Stromal cell of bone marrow (primary cell): ENCODE data around the gene NEO1.
"Not testable (repeated sequence)": the region's sequence is repeated elsewhere in the genome, so short reads cannot be mapped to it uniquely, and the experiment has no call there.

Source experiments
- DNase-seq: peaks from one replicate; pipeline ENCODE4 v3.0.0-alpha.2; 2012; ENCODE audit warnings: low read depth

The NEO1 gene

DNA sequence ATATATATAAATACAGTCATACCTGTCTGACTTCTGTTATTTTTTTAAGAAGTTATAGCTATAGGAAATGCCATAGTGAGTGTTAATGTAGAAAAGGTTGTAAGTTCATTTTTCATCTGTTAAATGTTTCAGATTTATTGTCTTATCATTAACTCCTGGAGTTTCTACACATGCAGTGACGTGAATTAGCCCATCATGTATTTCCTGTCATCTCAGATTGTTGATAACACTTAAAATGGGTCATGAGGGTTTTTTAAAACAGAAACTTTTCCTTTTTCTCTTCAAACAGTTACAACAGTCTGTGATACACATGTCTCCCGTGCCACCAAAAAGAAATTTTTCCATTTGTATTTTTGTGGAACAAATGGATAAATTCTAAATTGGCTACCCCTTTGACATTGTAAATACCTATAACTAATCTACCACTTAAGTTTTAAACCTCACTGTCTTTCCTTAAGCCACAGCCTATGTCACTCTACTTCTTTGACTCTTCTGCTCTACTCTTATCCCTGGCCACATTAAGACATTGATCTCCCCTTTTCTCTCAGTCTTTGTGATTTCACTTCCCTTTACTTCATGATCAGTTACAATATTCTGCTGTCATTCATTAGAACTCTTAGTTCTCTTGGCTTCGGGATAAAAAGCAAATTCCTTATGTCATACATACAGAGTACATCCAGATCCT, 89.1 kb downstream of the NEO1 start:
- DNase-seq = no peak

DNA sequence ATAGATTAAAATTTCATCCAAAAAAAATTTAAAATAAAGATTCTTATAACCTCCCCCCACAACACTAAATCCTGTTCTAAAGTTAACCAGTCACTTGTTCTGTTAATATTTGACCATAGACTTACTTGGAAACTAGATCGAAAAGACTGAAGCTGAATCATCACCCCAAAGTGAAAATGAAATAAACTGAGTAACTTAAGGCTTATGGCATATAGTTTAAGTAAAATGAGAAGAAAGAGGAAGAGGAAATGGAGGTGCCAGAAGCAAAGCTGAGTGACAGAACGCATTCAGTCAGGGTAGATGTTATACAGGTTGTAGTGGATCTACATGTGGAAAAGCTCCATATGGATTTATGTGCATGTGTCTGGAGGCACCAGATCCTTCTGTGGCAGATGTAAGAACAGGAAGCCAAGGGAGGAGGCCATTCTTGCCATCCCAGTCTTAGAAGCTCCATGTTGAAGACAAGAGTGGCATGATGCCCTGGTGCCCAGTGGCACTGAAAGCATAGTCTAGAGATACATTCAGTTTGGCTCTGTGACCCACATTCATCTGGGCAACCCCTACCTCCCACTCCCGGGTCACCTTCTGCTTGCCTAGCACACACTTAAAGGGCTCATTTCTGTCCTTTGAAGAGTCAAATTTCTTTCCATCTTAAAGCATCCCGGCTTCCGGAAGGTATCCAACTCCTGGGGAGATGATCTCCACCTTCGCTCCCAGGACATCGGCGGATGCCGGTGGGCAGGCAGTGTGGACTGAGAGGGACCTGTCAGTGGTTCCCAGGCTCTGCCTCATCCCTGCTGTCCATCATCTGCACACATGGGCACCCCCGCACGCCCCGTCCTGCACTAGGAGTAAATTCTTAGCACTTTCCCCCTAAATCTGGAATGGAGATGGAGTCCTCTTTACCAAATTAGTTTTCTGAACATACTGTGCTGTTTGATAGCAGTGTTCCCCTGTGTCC, 90.8 kb downstream of the NEO1 start:
- DNase-seq = no peak

DNA sequence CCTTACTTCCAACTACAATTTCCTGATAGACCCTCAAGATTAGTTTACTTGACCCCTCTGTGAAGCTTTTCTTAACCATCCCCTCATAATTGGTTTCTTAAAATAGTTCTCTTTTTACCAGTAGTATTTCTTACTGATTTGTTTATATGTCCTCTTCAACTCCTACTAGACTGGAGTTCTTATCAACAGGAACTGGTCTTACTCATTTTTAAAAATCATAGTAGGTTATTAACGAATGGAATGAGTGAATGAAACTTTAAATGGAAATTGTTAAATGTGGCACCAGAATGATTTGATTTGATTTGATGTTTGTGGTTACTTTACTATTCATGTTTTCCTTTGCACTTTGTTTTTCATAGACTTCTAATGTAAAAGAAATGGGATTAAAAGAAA, 91.5 kb downstream of the NEO1 start:
- DNase-seq = no peak

DNA sequence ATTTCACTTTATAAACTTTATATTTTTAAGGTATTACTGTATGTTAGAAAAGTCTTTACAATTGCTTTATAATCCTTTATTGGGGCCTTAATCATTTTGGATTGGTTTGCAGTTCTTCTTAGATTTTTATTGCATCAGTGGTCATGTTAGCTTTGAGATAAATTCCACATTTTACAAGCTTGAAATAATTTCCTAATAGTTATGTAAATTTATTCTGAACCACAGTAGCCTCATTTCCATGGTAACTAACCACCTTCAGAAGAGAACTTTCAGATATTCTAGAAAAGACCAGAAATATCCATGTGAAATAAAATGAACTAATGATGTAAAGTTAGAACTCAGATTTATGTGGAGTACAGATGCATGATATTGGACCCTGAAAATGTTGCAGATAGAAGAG, 94.2 kb downstream of the NEO1 start:
- DNase-seq = no peak

DNA sequence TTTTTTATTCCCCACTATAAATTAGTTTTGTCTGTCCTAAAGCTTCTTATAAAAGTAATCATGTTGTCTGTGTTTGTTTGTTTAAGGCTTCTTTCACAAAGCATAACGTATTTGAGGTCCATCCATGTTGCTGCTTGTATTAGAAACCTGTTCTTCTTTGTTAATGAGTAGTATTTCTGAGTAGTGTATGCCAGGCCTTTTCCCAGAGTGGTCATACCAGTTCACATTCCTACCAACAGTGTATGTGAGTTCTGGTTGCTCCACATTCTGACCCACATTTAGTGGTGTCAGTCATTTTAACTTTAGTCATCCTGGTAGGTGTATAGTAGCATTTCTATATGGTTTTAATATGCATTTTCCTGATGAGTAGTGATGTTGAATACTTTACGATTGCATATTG, 98.6 kb downstream of the NEO1 start:
- DNase-seq = no peak

DNA sequence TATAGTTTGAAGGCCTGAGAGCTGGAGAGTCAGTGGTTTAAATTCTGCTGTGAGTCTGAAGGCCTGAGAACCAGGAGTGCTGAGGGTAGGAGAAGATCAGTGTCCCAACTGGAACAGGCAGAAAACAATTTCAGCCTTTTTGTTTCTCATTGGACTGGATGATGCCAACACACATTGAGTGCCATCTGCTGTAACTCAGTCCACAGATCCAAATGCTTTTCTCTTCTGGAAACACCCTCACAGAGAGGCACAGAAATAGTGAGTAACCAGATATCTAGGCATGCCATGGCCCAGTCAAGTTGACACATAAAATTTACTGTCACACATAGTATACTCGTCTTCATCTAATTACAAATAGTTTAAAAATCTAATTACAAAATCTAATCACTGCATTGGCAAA, 100.8 kb downstream of the NEO1 start:
- no peak for DNase-seq

DNA sequence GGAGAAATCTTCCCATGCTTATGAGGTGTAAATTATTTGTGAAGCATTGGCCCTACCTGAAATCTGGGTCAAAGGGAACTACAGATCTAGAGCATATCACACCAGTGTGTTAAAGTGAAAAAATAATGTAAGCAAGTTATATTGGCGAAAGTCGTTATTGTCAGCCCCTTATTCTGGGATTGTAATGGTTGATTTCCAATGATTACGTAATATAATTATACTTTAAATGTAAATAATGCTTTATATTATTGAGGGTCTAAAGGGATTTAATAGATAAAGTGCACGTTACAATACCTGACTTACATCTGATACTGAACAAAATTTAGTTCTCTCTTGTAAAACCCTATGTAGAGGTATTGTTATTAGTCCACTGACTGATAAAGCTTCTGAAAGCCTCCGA, 101.2 kb downstream of the NEO1 start:
- no peak for DNase-seq

DNA sequence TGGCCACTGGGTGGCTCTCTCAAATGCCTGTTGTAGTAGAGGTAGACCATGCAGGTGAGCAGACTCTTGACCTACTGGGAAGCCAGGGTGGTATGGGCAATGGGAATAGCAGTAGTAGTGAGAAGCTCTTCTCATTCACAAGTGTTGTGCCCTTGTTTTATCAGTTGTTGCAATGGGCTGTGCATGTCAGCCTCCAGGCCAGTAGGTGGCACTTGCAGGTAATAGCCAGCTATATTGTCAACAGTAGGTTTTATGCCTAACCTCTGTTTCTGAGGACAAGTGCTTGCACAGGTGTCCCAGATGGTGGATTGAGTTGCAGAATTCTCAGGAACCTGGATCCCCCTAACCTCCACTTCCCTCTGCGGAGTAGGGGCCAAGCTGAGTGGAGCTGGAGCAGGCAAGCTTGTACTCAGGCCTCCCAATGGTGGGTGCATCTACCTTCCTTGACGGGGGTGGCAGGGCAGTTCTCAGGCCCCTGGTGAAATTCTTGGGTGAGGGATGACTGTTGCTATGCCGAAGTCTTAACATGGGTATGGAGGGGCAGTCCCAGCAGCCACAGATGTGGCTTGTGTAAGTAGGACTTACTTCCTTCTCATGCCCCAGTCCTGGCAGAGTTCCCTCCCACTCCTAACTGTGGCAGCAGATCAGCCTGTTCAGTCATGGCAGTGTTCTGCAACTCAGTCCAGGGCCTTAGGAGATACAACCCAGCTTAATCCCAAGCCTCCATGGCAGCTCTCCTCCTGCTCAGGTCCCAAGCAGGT, 104.3 kb downstream of the NEO1 start:
- no peak for DNase-seq

DNA sequence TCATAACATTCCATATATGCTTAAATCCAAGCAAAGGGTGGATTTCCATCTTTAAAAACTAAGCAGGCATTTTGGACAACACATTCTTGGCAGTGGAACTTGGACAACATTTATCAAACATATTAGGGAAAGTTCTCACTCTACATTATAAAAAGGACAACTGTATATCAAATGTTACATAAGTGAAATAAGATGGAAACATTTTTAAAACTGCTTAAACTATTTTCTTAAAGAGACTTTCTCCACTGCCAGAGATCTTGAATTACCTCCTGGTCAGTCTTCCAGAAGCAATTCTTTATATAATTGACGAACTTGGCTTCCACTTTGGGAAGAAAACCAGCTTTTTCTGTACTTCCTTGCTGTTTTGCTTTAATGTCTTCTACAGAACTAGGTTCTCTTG, 109.3 kb downstream of the NEO1 start:
- no peak for DNase-seq

DNA sequence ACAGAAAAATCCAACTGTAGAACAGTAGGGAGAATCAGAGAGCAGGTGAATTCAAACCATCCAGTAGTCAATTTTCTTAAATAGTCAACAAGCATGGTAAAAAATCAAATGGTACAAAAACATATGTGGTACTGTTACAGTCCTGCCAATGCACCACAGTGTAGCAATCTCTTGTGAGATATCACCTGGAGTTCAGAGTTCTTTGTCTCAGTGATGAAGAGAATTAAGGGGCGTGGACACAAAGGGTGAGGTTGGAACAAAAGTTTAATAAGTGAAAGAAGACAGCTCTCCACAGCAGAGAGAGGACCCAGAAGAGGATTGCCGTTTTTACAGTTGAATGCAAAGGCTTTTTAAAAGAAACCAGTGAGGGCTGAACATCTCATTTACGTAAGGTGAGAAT, 113.2 kb downstream of the NEO1 start:
- DNase-seq = no peak

DNA sequence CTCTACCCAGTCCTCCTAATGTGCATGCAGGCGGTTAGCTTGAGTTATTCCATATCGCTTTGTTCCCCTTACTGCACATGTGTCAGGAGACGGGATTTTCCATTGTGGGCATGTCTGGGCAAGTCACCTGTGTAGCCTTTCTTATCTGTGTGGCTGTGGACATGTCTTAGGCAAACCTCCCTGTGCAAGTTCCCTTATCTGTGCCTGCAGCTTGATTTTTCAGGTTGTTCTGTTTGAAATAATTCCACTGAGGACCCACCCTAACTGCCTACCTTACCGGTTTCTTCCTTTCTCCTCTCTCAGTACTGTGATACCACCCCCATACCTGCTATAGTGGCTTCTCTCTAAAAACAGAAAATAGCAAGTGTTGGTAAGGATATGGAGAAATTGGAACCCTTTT, 113.6 kb downstream of the NEO1 start:
- no peak for DNase-seq

DNA sequence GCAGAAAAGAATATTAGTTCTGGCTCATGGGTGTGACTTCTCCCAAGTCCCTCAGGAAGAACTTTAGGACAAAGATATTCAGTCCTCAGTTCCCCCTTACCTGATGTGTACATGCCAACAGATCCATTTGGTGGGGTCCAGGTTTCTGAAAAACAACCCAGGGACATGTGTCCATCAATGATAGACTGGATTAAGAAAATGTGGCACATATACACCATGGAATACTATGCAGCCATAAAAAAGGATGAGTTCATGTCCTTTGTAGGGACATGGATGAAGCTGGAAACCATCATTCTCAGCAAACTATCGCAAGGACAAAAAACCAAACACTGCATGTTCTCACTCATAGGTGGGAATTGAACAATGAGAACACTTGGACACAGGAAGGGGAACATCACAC, 114.4 kb downstream of the NEO1 start:
- DNase-seq = not testable (repeated sequence)

DNA sequence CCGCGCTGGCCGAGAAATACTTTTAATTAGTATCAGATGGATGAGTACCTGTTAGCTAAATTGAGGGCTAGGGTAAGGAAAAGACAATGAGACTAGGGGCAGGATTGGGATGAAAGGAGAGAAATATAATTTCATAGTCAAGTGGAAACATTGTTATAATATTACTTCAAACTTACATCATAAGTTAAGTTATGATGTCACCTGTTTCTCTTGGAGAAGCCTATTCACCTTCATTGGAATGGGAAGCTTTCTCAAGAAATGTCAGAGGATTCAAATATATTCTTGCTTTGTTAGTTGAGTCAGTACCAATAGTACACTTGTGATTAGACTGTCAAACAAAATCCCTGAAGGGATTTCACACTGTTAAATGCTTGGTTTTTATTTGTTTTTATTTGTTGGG, 116.2 kb downstream of the NEO1 start:
- DNase-seq = no peak

DNA sequence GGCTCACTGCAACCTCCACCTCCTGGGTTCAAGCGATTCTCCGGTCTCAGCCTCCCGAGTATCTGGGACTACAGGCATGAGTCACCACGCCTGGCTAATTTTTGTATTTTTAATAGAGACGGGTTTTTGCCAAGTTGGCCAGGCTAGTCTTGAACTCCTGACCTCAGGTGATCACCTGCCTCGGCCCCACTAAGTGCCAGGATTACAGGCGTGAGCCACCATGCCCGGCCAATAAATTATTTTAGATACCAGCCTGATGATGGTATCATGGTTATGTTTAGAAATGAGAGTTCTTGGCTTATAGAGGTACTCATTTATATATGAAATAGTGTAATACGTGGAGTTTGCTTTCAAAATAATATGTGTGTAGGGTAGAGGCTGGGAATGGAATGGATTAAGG, 119.4 kb downstream of the NEO1 start:
- no peak for DNase-seq

DNA sequence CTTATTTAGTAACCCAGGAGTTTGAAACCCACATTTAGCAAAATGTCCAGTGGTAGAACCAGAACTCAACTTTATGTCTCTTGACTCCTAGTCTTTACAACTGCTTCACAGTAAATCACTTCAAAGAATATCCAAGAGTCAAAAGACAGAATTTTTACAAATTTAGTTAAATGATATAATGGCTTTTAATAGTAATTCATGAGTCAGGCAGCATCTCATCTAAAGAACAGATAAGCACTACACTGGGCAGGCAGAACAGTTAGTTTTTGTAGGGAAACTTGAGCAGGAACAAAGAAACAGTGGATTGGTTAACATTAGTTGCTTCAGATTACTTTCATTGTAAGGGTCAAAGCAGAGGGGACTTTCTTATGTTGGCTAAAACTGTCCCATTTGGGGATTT, 120.2 kb downstream of the NEO1 start:
- no peak for DNase-seq

DNA sequence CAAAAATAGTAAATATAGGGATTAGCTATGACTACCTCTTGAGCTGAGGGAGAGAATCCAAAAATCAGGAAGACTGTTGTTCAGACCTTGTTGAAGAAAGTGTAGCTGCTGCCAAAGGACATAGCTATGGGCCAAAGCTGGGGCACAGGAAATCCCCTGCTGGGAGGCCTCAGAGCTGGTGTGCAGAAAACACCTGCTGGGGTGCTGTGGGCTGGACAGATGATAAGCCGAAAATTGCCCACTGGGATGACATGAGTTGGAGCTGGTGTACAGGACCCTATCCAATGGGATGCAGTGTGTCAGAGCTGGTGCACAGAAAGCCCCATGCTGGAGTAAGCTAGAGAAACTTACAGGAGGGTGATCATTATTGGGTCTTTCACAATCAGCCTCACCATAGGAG, 121.9 kb downstream of the NEO1 start:
- DNase-seq = no peak

DNA sequence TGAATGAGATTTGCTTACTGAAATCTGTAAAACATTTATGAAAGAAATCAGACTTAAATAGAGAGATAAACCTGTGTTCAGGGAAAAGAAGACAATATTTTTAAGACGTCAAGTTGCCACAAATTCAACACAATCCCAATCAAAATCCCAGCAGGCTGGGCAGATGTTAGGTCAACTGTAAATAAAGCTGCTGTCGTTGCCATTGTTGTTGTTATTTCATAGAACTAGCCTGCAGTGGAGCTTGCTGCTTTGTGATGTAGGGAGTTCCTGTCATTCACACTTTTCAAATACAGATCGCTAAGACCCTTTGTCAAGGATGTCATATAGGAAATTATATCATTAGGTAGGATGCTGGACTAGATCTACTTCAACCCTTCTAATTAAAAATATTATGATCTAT, 123.1 kb downstream of the NEO1 start:
- no peak for DNase-seq

DNA sequence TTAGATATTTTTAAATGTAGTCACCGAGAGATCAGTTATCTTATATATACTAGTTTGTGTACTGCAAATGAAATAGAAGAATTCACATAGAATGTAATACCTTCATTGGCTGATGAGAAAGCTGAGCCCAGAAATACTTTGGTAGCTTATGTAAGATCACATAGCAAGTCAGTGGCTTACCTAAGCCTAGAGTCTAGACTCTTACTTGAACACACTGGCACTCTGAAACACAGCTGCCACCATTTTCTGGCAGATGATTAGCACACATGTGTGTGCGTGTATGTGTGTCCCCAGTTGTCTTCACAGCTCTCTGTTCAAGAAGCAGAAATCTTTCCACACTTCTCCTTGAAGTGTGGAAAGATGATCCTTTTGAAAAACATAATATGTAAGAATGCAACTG, 124.3 kb downstream of the NEO1 start:
- no peak for DNase-seq

DNA sequence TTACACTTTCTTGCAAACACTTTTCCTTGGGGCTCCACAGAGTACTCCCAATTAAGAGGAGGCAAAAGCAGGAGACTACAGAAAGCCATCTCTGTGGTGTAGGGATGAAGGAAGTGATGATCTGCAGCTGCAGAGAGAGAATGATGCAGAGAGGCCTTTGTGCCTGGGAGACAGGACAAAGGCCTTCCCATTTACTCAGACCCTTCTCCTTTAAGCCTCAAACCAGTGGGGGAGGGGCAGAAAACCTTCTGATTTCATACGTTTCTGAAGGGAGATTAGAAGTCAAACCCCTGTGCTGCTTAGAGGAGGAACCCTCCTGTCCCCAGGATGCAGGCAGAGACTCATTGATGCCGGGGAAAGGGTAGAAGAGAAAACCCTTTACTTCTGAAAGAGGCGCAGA, 130.8 kb downstream of the NEO1 start:
- DNase-seq = no peak

DNA sequence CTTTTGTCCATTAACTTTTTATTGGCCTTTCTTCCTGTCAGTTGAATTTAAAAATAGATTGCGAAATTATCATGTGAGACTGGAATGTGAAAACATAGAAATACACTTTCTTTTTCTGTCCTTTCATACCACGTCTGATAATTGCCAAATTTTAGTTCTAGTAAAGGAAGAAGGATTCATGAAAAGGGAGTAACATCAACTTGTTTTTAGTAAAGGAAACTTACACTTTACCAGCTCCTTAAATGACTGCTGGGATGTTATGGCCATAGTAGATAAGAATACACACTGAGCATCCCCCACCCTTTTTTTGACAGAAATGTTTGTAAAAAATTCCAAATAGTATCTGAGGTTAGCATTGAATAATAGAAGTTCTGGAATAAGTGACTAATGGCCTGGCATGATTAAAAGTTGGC, 137.9 kb downstream of the NEO1 start:
- peak; percentile 38 for DNase-seq

DNA sequence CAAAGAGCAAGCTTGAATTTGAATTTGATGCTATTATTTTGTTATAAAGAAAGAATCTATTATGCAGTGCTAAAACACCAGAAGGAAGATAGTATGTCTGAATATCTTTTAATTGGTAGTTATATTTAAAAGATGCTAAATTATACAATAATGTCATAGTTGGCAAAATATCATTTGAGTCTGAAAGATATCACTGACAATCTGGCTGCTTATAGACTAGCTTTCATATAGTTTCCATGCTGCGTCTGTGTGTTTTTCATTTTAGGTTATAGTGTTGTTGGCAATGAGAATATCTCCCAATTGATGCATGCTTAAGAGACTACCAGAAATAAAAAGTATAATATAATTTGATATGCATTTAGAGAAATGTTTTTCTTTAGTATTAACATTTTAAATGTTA, 142.9 kb downstream of the NEO1 start:
- DNase-seq = no peak

DNA sequence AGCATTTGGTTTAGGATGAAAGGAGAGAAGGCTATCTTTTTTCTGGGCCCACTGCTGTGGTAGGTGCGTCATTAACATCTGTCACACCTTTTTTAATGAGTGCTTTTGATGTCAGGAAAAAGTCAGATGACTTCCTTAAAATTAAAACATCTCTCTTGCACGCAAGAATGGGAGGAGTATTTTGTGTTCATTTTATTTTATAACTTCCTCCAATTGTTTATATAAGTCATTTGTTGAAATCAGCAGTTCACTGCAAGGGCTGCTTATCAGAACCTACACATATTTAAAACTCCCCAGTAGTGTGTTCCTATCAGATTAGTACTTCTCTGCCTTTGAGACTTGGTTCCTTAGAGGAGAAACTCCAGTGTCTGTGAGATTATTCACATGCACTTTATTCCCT, 143.8 kb downstream of the NEO1 start:
- DNase-seq = no peak

DNA sequence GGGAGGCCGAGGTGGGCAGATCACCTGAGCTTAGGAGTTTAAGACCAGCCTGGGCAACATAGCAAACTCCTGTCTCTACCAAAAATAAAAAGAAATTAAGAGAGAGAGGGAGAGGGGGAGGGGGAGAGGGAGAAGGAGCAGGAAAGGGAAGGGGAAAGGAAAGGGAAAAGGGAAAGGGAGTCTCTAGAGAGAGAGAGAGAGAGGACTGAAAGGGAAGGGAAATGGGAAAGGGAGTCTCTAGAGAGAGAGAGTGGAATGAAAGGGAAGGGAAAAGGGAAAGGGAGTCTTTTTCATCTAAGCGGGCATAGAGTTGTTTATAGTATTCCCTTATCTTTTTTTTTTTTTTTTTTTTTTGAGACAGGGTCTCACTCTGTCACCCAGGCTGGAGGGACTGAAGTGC, 148.1 kb downstream of the NEO1 start:
- no peak for DNase-seq
